ENCODE data around the gene C1QTNF5.

DNA sequence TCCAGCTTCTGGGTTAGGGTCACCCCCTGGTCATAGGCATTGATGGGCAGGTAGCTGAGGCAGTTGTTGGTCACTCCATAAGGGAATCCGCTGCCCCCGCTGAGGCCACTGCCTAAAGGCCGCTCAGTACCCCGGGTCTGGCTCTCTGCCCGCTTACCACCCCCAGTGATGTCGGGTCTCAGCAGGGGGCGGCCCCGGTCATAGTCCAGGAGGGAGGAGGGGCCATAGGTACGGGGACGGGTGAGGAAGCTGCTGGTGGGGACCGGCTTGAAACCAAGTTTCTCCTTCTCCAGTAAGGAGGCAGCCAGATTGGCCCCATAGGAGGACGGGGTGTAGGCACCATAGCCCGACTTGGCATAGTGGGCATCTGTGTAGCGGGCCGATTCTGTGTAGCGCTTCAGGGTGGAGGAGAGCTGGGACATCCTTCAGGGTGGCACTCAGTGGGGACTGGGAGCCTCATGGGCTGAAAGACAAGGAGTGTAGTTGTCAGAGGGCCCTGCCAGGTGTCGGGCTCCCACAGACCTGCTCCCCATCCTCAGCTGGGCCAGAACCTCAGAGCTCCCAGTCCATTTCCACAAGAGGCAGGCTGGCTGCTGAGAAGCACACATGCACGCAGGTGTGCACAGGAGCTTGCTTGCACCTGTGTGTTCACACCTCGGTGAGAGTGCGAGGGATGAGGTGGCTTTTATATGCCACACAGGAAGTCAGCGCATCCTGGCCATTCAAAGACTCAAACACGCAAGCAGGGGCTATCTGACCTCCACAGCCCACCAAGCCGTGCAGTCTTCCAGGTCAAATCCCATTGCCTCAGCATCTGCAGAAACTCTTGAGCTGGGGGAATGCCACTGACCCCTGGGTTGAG is 32.6 kb upstream of the C1QTNF5 start:
- no peak for TF ChIP-seq YY1 (IDR thresholded peaks at IDR 0.05)
- TF ChIP-seq, protein P1, sequence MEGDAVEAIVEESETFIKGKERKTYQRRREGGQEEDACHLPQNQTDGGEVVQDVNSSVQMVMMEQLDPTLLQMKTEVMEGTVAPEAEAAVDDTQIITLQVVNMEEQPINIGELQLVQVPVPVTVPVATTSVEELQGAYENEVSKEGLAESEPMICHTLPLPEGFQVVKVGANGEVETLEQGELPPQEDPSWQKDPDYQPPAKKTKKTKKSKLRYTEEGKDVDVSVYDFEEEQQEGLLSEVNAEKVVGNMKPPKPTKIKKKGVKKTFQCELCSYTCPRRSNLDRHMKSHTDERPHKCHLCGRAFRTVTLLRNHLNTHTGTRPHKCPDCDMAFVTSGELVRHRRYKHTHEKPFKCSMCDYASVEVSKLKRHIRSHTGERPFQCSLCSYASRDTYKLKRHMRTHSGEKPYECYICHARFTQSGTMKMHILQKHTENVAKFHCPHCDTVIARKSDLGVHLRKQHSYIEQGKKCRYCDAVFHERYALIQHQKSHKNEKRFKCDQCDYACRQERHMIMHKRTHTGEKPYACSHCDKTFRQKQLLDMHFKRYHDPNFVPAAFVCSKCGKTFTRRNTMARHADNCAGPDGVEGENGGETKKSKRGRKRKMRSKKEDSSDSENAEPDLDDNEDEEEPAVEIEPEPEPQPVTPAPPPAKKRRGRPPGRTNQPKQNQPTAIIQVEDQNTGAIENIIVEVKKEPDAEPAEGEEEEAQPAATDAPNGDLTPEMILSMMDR (IDR thresholded peaks at IDR 0.05; ENCODE audit: low read depth, low read length, missing input control): no peak
- TF ChIP-seq JUND (IDR thresholded peaks at IDR 0.05): no peak
- TF ChIP-seq MAX (IDR thresholded peaks at IDR 0.05): no peak
